Measurements from ENCODE around the gene P3H2.

The P3H2 gene

GRCh38 chr3:190040145-190040544 is 80.6 kb downstream of the P3H2 start:
- DNase-seq (ENCODE audit: low read depth) = no peak
- no peak overlapping the region for H3K4me3 ChIP-seq (ENCODE audit: control insufficient read depth, low read depth, low read length)
- no peak for TF ChIP-seq CTCF (conservative IDR thresholded peaks at IDR 0.05; ENCODE audit: control insufficient read depth, insufficient read depth, low read depth, low read length)

- no peak overlapping the region for H3K4me3 ChIP-seq (ENCODE audit: control insufficient read depth, low read depth, low read length)
- peak; percentile 79 for DNase-seq (ENCODE audit: low read depth)
- TF ChIP-seq CTCF (conservative IDR thresholded peaks at IDR 0.05; ENCODE audit: control insufficient read depth, insufficient read depth, low read depth, low read length) = no peak
Observed at GRCh38 chr3:190038050-190038933, 82.4 kb downstream of the P3H2 start.

GRCh38 chr3:190036631-190037030 is 84.1 kb downstream of the P3H2 start:
- no peak for TF ChIP-seq CTCF (conservative IDR thresholded peaks at IDR 0.05; ENCODE audit: control insufficient read depth, insufficient read depth, low read depth, low read length)
- peak; percentile 68 for DNase-seq (ENCODE audit: low read depth)
- no peak overlapping the region for H3K4me3 ChIP-seq (ENCODE audit: control insufficient read depth, low read depth, low read length)

- no peak overlapping the region for H3K4me3 ChIP-seq (ENCODE audit: control insufficient read depth, low read depth, low read length)
- DNase-seq (ENCODE audit: low read depth) = no peak
- TF ChIP-seq CTCF (conservative IDR thresholded peaks at IDR 0.05; ENCODE audit: control insufficient read depth, insufficient read depth, low read depth, low read length) = no peak
Observed at GRCh38 chr3:190034446-190034845, 86.3 kb downstream of the P3H2 start.

GRCh38 chr3:190032923-190033322 is 87.8 kb downstream of the P3H2 start:
- H3K4me3 ChIP-seq (ENCODE audit: control insufficient read depth, low read depth, low read length) = no peak overlapping the region
- no peak for TF ChIP-seq CTCF (conservative IDR thresholded peaks at IDR 0.05; ENCODE audit: control insufficient read depth, insufficient read depth, low read depth, low read length)
- no peak for DNase-seq (ENCODE audit: low read depth)

GRCh38 chr3:190031887-190032752 is 88.6 kb downstream of the P3H2 start:
- DNase-seq (ENCODE audit: low read depth) = no peak
- no peak overlapping the region for H3K4me3 ChIP-seq (ENCODE audit: control insufficient read depth, low read depth, low read length)
- TF ChIP-seq CTCF (conservative IDR thresholded peaks at IDR 0.05; ENCODE audit: control insufficient read depth, insufficient read depth, low read depth, low read length) = no peak

Data from fibroblast of mammary gland (primary cell).